GM12878 (cell line): Measurements from ENCODE around the gene KCNQ1. TPM values are rescaled to one million over a fixed set of nuclear protein-coding genes. Genes with fewer than 3 reads are reported as not detected.

Experiments used
- ATAC-seq: fragments of 200-7000 bp; cut with Tn5 transposase; 3 replicates; pipeline ENCODE4 v1.9.1; 2020; ENCODE audit warnings: mild to moderate bottlenecking, moderate library complexity
- BruUV-seq: library from RNA; stranded (reverse); fragments of 400-500 nt; replicated peaks from 2 replicates; lab custom pipeline; 2021; lab: Mats Ljungman, UMichigan
- CTCF ChIA-PET: fragments of 300-600 bp; sonication (Branson Sonifier 250); formaldehyde crosslinking; extraction: SDS; loops from one replicate; lab custom pipeline; 2021; ENCODE audit warnings: inconsistent platforms; lab: Yijun Ruan, JAX
- POLR2A ChIA-PET: fragments of 350-600 bp; formaldehyde crosslinking; extraction: SDS; loops from one replicate; lab custom pipeline; 2021; ENCODE audit warnings: inconsistent platforms; lab: Charles Lee
- RAD21 ChIA-PET: fragments of 300-600 bp; sonication (Branson Sonifier 250); formaldehyde crosslinking; loops from one replicate; lab custom pipeline; 2023; ENCODE audit warnings: antibody characterized with exemption; ENCODE audit not compliant: unreplicated experiment; lab: Charles Lee
- SMC1A ChIA-PET: fragments of 300-600 bp; sonication (Branson Sonifier 250); formaldehyde crosslinking; loops from one replicate; lab custom pipeline; 2023; ENCODE audit not compliant: unreplicated experiment, uncharacterized antibody; lab: Charles Lee
- DNase-seq: peaks from one replicate; pipeline ENCODE4 v3.0.0-alpha.2; 2011; ENCODE audit warnings: low read depth, low spot score
- FAIRE-seq: peaks from 3 replicates; lab custom pipeline; 2011; peaks lifted over from hg19 to GRCh38; lab: Jason Lieb, UNC
- H2AFZ ChIP-seq: 2 replicates; pipeline ENCODE4 v1.6.0; 2011; ENCODE audit warnings: low read depth, low read length, control low read depth; ENCODE audit not compliant: control insufficient read depth
- H3K27ac ChIP-seq: 2 replicates; pipeline ENCODE4 v1.5.1; 2011; ENCODE audit warnings: control low read depth; ENCODE audit not compliant: control insufficient read depth, insufficient read depth
- H3K27me3 ChIP-seq, 2 experiments: replicated peaks in 1 of 2; 2 replicates each; pipeline versions ENCODE4 v1.6.0 to v1.6.1; 2011; ENCODE audit warnings: low read length in 1 of 2; ENCODE audit not compliant: control insufficient read depth in 2 of 2, insufficient read depth in 2 of 2
- H3K36me3 ChIP-seq, 2 experiments: 2 replicates each; pipeline ENCODE4 v1.5.1; 2011; ENCODE audit warnings: low read length in 1 of 2; ENCODE audit not compliant: control insufficient read depth in 2 of 2, insufficient read depth in 2 of 2
- H3K4me1 ChIP-seq: 2 replicates; pipeline ENCODE4 v1.6.1; 2011; ENCODE audit warnings: mild to moderate bottlenecking, low read length, moderate library complexity, mixed read lengths; ENCODE audit not compliant: control insufficient read depth, insufficient read depth
- H3K4me2 ChIP-seq: 2 replicates; pipeline ENCODE4 v1.6.0; 2011; ENCODE audit warnings: control low read depth; ENCODE audit not compliant: control insufficient read depth, insufficient read depth
- H3K4me3 ChIP-seq: fragments of 200-600 bp; sonication (generic); 2 replicates; pipeline ENCODE4 v1.5.1; 2016
- H3K79me2 ChIP-seq: 2 replicates; pipeline ENCODE4 v1.6.0; 2011; ENCODE audit warnings: low read length; ENCODE audit not compliant: control insufficient read depth, insufficient read depth
- H3K9ac ChIP-seq: 2 replicates; pipeline ENCODE4 v1.8.0; 2011; ENCODE audit warnings: low read length, control low read depth, mixed read lengths; ENCODE audit not compliant: control insufficient read depth, insufficient read depth
- H3K9me3 ChIP-seq: replicated peaks from 3 replicates; pipeline ENCODE4 v1.5.1; 2011; ENCODE audit warnings: mild to moderate bottlenecking, low read length; ENCODE audit not compliant: control insufficient read depth, insufficient read depth
- H4K20me1 ChIP-seq: 2 replicates; pipeline ENCODE4 v1.6.0; 2011; ENCODE audit not compliant: control insufficient read depth, insufficient read depth
- CBX5 ChIP-seq: sonication (generic); IDR thresholded peaks from 2 replicates; pipeline ENCODE4 v1.6.1; 2016; ENCODE audit warnings: low read depth, moderate library complexity, mild to moderate bottlenecking, inconsistent platforms
- EP300 ChIP-seq, 2 experiments: fragments of 150-350 bp in 1 of 2; IDR thresholded peaks; 2 replicates each; pipeline ENCODE4 v1.6.1; 2011 to 2012; ENCODE audit warnings: low read depth in 2 of 2, low read length in 2 of 2, borderline replicate concordance in 1 of 2, improper control_type of control experiment in 1 of 2, inconsistent platforms in 1 of 2; ENCODE audit not compliant: control insufficient read depth in 1 of 2
- GABPA ChIP-seq: IDR thresholded peaks from 2 replicates; pipeline ENCODE4 v1.6.1; 2014; ENCODE audit warnings: antibody characterized with exemption, low read depth, mild to moderate bottlenecking, inconsistent platforms
- HDAC2 ChIP-seq: fragments of 200-600 bp; sonication (generic); IDR thresholded peaks from 2 replicates; pipeline ENCODE4 v1.6.1; 2017
- IRF3 ChIP-seq: fragments of 450-650 bp; IDR thresholded peaks from 2 replicates; pipeline ENCODE4 v1.6.1; 2014; ENCODE audit warnings: mild to moderate bottlenecking
- WGBS: methylation state at CpG from one replicate; pipeline ENCODE4 v1.1.6; 2016; ENCODE audit warnings: low lambda C conversion rate; ENCODE audit not compliant: insufficient replicate concordance, insufficient coverage; ENCODE audit errors: missing lambda C conversion rate; 5-methylcytosine and 5-hydroxymethylcytosine counted together
- in situ Hi-C: fragments of 300-500 bp; cut with MboI; formaldehyde crosslinking; loops from 9 replicates; pipeline ENCODE4 v1.14.3; 2018; ENCODE audit warnings: mixed read lengths
- intact Hi-C: fragments of 100-400 bp; cut with micrococcal nuclease; formaldehyde crosslinking; loops from one replicate; pipeline ENCODE4 v1.14.2; 2022; ENCODE audit not compliant: unreplicated experiment
- polyA plus RNA-seq, 11 experiments: library from polyadenylated mRNA; depleted of rRNA in 4 of 11; unstranded in 6 of 11; stranded (reverse) in 5 of 11; fragments of >200 nt; fragmentation: Nextera tagmentation in 4 of 11; fragmentation: Illumina TruSeq in 1 of 11; extraction: Ambion mirVana in 4 of 11; extraction: Trizol in 1 of 11; gene quantifications; 1 replicate in 1 of 11; 2 replicates in 10 of 11; pipeline versions ENCODE4 v1.2.1 to v1.2.3, GENCODE V29; 2011 to 2016; ENCODE audit warnings: inconsistent platforms in 2 of 11, missing spikeins in 2 of 11, low read depth in 1 of 11
- total RNA-seq, 4 experiments: library from RNA; depleted of rRNA in 3 of 4; stranded (reverse); fragments of >200 nt in 3 of 4; fragmentation: Illumina TruSeq in 1 of 4; extraction: Trizol in 1 of 4; gene quantifications; 2 replicates each; pipeline versions ENCODE4 v1.2.1 to v1.2.3, GENCODE V29; 2013 to 2021
- TF ChIP-seq, protein P1 (sequence below): IDR thresholded peaks from 2 replicates; pipeline ENCODE4 v1.6.1; 2012; ENCODE audit warnings: low read depth, low read length, improper control_type of control experiment
- TF ChIP-seq, protein P2 (sequence below): IDR thresholded peaks from 2 replicates; pipeline ENCODE4 v1.6.1; 2012; ENCODE audit warnings: low read length, inconsistent platforms

KCNQ1 gene
- total and polyA plus RNA-seq, 10 of the 15 experiments (the other 5 are each of a cell fraction or from before 2014, with no cell fraction given) = 0.03 to 0.15 (median 0.12) TPM; not detected in 7

DNA sequence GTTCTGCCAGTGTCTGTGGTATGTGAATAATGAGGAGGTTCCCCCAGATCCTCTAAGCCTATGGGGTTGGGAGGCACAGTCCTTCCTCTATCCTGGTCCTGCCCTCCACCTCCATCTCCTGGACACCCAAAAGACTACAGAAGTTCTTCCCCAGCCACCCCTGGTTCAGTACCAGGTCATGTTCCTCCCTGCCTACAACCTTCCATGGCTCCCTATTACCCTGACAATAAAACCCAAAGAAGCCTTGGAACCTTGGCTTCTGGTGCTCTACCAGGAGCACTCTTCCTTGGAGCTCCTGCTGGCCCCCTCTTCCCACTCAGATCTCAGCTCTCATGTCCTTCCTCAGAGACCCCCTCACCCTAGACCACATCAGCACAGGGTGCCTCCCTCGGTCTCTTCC, 13.4 kb upstream of the KCNQ1 start:
- POLR2A ChIA-PET = no interaction called here
- Histone ChIP-seq H3K36me3 (no peaks in the 10 kb centered on the region), H4K20me1 (no peaks in the 10 kb centered on the region), H3K4me2 (no peak overlapping the region), H3K9ac (no peak overlapping the region), H3K27me3 (no peaks in the 10 kb centered on the region), H3K4me1 (no peaks in the 10 kb centered on the region)
- RAD21 ChIA-PET = no interaction called here
- 43% methylated on average over 1 of the region's 1 CpG for WGBS
- no TSS peak for BruUV-seq
- in situ Hi-C loops = no loop called here
- TF ChIP-seq EP300 (IDR thresholded peaks at IDR 0.05; ENCODE audit: borderline replicate concordance in 1 of 2, control insufficient read depth in 1 of 2, low read depth in 2 of 2, low read length in 2 of 2) (no peak), GABPA (no peak), IRF3 (no peak), CBX5 (no peak), HDAC2 (no peak)
- TF ChIP-seq, protein P1, sequence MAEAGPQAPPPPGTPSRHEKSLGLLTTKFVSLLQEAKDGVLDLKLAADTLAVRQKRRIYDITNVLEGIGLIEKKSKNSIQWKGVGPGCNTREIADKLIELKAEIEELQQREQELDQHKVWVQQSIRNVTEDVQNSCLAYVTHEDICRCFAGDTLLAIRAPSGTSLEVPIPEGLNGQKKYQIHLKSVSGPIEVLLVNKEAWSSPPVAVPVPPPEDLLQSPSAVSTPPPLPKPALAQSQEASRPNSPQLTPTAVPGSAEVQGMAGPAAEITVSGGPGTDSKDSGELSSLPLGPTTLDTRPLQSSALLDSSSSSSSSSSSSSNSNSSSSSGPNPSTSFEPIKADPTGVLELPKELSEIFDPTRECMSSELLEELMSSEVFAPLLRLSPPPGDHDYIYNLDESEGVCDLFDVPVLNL = no peak
- TF ChIP-seq, protein P2, sequence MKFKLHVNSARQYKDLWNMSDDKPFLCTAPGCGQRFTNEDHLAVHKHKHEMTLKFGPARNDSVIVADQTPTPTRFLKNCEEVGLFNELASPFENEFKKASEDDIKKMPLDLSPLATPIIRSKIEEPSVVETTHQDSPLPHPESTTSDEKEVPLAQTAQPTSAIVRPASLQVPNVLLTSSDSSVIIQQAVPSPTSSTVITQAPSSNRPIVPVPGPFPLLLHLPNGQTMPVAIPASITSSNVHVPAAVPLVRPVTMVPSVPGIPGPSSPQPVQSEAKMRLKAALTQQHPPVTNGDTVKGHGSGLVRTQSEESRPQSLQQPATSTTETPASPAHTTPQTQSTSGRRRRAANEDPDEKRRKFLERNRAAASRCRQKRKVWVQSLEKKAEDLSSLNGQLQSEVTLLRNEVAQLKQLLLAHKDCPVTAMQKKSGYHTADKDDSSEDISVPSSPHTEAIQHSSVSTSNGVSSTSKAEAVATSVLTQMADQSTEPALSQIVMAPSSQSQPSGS = no peak
- TF ChIP-seq, all 136 proteins: peak for 0
- H2AFZ ChIP-seq = no peak overlapping the region
- ATAC-seq (no peak), FAIRE-seq (no peak), DNase-seq (no peak)
- no peak overlapping the region for H3K27ac ChIP-seq
- CTCF ChIA-PET = interaction anchor here (1.5 kb wide), 2 partner anchors 11 to 100 kb away, joined by 3 to 5 read pairs; no protein-coding TSS in a partner anchor
- H3K4me3 ChIP-seq = no peak overlapping the region
- intact Hi-C loops = no loop called here
- H3K79me2 ChIP-seq = no peaks in the 10 kb centered on the region
- SMC1A ChIA-PET = no interaction called here
- H3K9me3 ChIP-seq = no peaks in the 10 kb centered on the region; the same call in 2 of the 3 replicates
